ENCODE data around the gene DDX4. TPM values are rescaled to one million over a fixed set of nuclear protein-coding genes. Genes with fewer than 3 reads are reported as not detected.
"Not testable (repeated sequence)": the region's sequence is repeated elsewhere in the genome, so short reads cannot be mapped to it uniquely, and the experiment has no call there.

DDX4 gene
- total and polyA plus RNA-seq, 2 donors (not counting 1 experiment from before 2014, with no cell fraction given), result not detected

GRCh38 chr5:55777332-55777731 is 39.5 kb downstream of the DDX4 start:
- no peaks in the 10 kb centered on the region for H4K20me1 ChIP-seq (ENCODE audit: control insufficient read depth, insufficient read depth, low read length, poor library complexity, severe bottlenecking)
- H3K4me3 ChIP-seq (ENCODE audit: control extremely low read depth in 1 of 5, extremely low read depth in 1 of 5, insufficient read depth in 1 of 5, low read depth in 2 of 5, low read length in 4 of 5), result no peak overlapping the region
- DNase-seq, result no peak
- ChIA-PET CTCF (no interaction called here), POLR2A (no interaction called here)
- no peak overlapping the region for H3K9ac ChIP-seq (ENCODE audit: low read length)
- ATAC-seq (ENCODE audit: low read depth), result no peak
- H3K4me2 ChIP-seq (replicated peaks; ENCODE audit: low read depth, low read length, poor library complexity, severe bottlenecking), result no peak overlapping the region
- intact Hi-C loops (cut with micrococcal nuclease), result no loop called here
- Mint-ChIP-seq H3K4me3 (no peak overlapping the region), H3K9me3 (ENCODE audit: insufficient read depth) (no peaks in the 10 kb centered on the region), H3K27ac (no peak overlapping the region), H3K4me1 (no peaks in the 10 kb centered on the region), H3K27me3 (peaks cover 13% of the 10 kb centered on the region)
- H2AFZ ChIP-seq (ENCODE audit: insufficient read depth, low read depth, low read length, poor library complexity, severe bottlenecking), result no peak overlapping the region
- WGBS (ENCODE audit: insufficient coverage), result 100% methylated on average over 3 of the region's 6 CpGs
- no peak overlapping the region for H3K27ac ChIP-seq (ENCODE audit: low read length in 2 of 2)
- no peaks in the 10 kb centered on the region for H3K27me3 ChIP-seq (replicated peaks in 1 of 4; ENCODE audit: control extremely low read depth in 1 of 4, control insufficient read depth in 3 of 4, insufficient read depth in 4 of 4, low read length in 3 of 4)
- H3K4me1 ChIP-seq (ENCODE audit: control insufficient read depth in 2 of 2, insufficient read depth in 2 of 2, low read length in 2 of 2), result no peaks in the 10 kb centered on the region
- H3K79me2 ChIP-seq (ENCODE audit: control insufficient read depth, insufficient read depth, low read length), result no peaks in the 10 kb centered on the region
- H3K36me3 ChIP-seq (replicated peaks in 1 of 2; ENCODE audit: control extremely low read depth in 1 of 2, control insufficient read depth in 1 of 2, extremely low read depth in 1 of 2, insufficient read depth in 2 of 2, low read length in 1 of 2), result no peaks in the 10 kb centered on the region
- TF ChIP-seq EZH2 (IDR thresholded peaks at IDR 0.05; ENCODE audit: borderline replicate concordance, insufficient read depth, low read depth, low read length, poor library complexity, severe bottlenecking) (no peak), CTCF (IDR thresholded peaks at IDR 0.05) (no peak)
- H3K9me3 ChIP-seq (ENCODE audit: control extremely low read depth in 1 of 3, control insufficient read depth in 2 of 3, insufficient read depth in 1 of 3, low read length in 2 of 3), result no peaks in the 10 kb centered on the region

- Histone ChIP-seq H3K27ac (ENCODE audit: low read length in 2 of 2) (no peak overlapping the region), H2AFZ (ENCODE audit: insufficient read depth, low read depth, low read length, poor library complexity, severe bottlenecking) (no peak overlapping the region), H3K36me3 (replicated peaks in 1 of 2; ENCODE audit: control extremely low read depth in 1 of 2, control insufficient read depth in 1 of 2, extremely low read depth in 1 of 2, insufficient read depth in 2 of 2, low read length in 1 of 2) (no peaks in the 10 kb centered on the region), H3K4me2 (replicated peaks; ENCODE audit: low read depth, low read length, poor library complexity, severe bottlenecking) (no peak overlapping the region), H3K9ac (ENCODE audit: low read length) (no peak overlapping the region), H4K20me1 (ENCODE audit: control insufficient read depth, insufficient read depth, low read length, poor library complexity, severe bottlenecking) (no peaks in the 10 kb centered on the region), H3K9me3 (ENCODE audit: control extremely low read depth in 1 of 3, control insufficient read depth in 2 of 3, insufficient read depth in 1 of 3, low read length in 2 of 3) (no peaks in the 10 kb centered on the region), H3K4me3 (ENCODE audit: control extremely low read depth in 1 of 5, extremely low read depth in 1 of 5, insufficient read depth in 1 of 5, low read depth in 2 of 5, low read length in 4 of 5) (no peak overlapping the region), H3K79me2 (ENCODE audit: control insufficient read depth, insufficient read depth, low read length) (no peaks in the 10 kb centered on the region), H3K4me1 (ENCODE audit: control insufficient read depth in 2 of 2, insufficient read depth in 2 of 2, low read length in 2 of 2) (no peaks in the 10 kb centered on the region), H3K27me3 (replicated peaks in 1 of 4; ENCODE audit: control extremely low read depth in 1 of 4, control insufficient read depth in 3 of 4, insufficient read depth in 4 of 4, low read length in 3 of 4) (no peaks in the 10 kb centered on the region)
- H3K4me1 Mint-ChIP-seq, result no peaks in the 10 kb centered on the region
- DNase-seq (no peak), ATAC-seq (ENCODE audit: low read depth) (no peak)
- intact Hi-C loops (cut with micrococcal nuclease), result no loop called here
- ChIA-PET CTCF (no interaction called here), POLR2A (no interaction called here)
- no CpG with 5 or more reads among the region's 6 CpGs for WGBS (ENCODE audit: insufficient coverage)
- no peaks in the 10 kb centered on the region for H3K27me3 Mint-ChIP-seq
- TF ChIP-seq EZH2 (IDR thresholded peaks at IDR 0.05; ENCODE audit: borderline replicate concordance, insufficient read depth, low read depth, low read length, poor library complexity, severe bottlenecking) (no peak), CTCF (IDR thresholded peaks at IDR 0.05) (no peak)
- no peak overlapping the region for H3K27ac Mint-ChIP-seq
- no peak overlapping the region for H3K4me3 Mint-ChIP-seq
- H3K9me3 Mint-ChIP-seq (ENCODE audit: insufficient read depth), result no peaks in the 10 kb centered on the region
Measured at GRCh38 chr5:55800924-55801323, 63.1 kb downstream of the DDX4 start.

GRCh38 chr5:55808814-55809213 is 71.0 kb downstream of the DDX4 start:
- H2AFZ ChIP-seq (ENCODE audit: insufficient read depth, low read depth, low read length, poor library complexity, severe bottlenecking); H3K27ac Mint-ChIP-seq; H3K9me3 ChIP-seq (ENCODE audit: control extremely low read depth in 1 of 3, control insufficient read depth in 2 of 3, insufficient read depth in 1 of 3, low read length in 2 of 3); H3K4me3 ChIP-seq (ENCODE audit: control extremely low read depth in 1 of 5, extremely low read depth in 1 of 5, insufficient read depth in 1 of 5, low read depth in 2 of 5, low read length in 4 of 5); H3K9me3 Mint-ChIP-seq (ENCODE audit: insufficient read depth); H3K36me3 ChIP-seq (replicated peaks in 1 of 2; ENCODE audit: control extremely low read depth in 1 of 2, control insufficient read depth in 1 of 2, extremely low read depth in 1 of 2, insufficient read depth in 2 of 2, low read length in 1 of 2); H3K9ac ChIP-seq (ENCODE audit: low read length); H3K4me3 Mint-ChIP-seq; ATAC-seq (ENCODE audit: low read depth); H4K20me1 ChIP-seq (ENCODE audit: control insufficient read depth, insufficient read depth, low read length, poor library complexity, severe bottlenecking); CTCF ChIA-PET; H3K79me2 ChIP-seq (ENCODE audit: control insufficient read depth, insufficient read depth, low read length); H3K4me1 ChIP-seq (ENCODE audit: control insufficient read depth in 2 of 2, insufficient read depth in 2 of 2, low read length in 2 of 2); POLR2A ChIA-PET; H3K4me2 ChIP-seq (replicated peaks; ENCODE audit: low read depth, low read length, poor library complexity, severe bottlenecking); H3K27ac ChIP-seq (ENCODE audit: low read length in 2 of 2); DNase-seq; intact Hi-C loops (cut with micrococcal nuclease); H3K27me3 ChIP-seq (replicated peaks in 1 of 4; ENCODE audit: control extremely low read depth in 1 of 4, control insufficient read depth in 3 of 4, insufficient read depth in 4 of 4, low read length in 3 of 4); H3K4me1 Mint-ChIP-seq: not testable (repeated sequence)
- WGBS (ENCODE audit: insufficient coverage), result 84% methylated on average over 7 of the region's 7 CpGs
- H3K27me3 Mint-ChIP-seq, result peaks cover 13% of the 10 kb centered on the region

Measured in B cell (primary cell).